GM19397 (cell line): ENCODE results near the gene SFRP2.

Source experiments
- ATAC-seq: cut with Tn5 transposase; IDR thresholded peaks from one replicate; pipeline ENCODE4 v1.9.1; 2021; ENCODE audit warnings: mild to moderate bottlenecking, moderate library complexity; ENCODE audit not compliant: unreplicated experiment

Gene SFRP2

GRCh38 chr4:153788413-153789276 is at the start of gene SFRP2:
Gene SFRP2 (minus strand): TSS chr4:153789083. CDS start chr4:153788835, 248 bp downstream.
- no peak for ATAC-seq

GRCh38 chr4:153838564-153838963 is 49.7 kb upstream of the SFRP2 start:
- ATAC-seq, result no peak

GRCh38 chr4:153834901-153835300 is 46.0 kb upstream of the SFRP2 start:
- ATAC-seq, result no peak

GRCh38 chr4:153832720-153833287 is 43.9 kb upstream of the SFRP2 start:
- no peak for ATAC-seq

- no peak for ATAC-seq
Measured at GRCh38 chr4:153832054-153832453, 43.2 kb upstream of the SFRP2 start.

- no peak for ATAC-seq
Measured at GRCh38 chr4:153831245-153831644, 42.4 kb upstream of the SFRP2 start.

- ATAC-seq, result no peak
Measured at GRCh38 chr4:153825691-153826090, 36.8 kb upstream of the SFRP2 start.

GRCh38 chr4:153825126-153825525 is 36.2 kb upstream of the SFRP2 start:
- no peak for ATAC-seq

GRCh38 chr4:153824501-153824900 is 35.6 kb upstream of the SFRP2 start:
- no peak for ATAC-seq

- no peak for ATAC-seq
Measured at GRCh38 chr4:153823483-153823882, 34.6 kb upstream of the SFRP2 start.

GRCh38 chr4:153822316-153822715 is 33.4 kb upstream of the SFRP2 start:
- no peak for ATAC-seq

GRCh38 chr4:153817466-153817865 is 28.6 kb upstream of the SFRP2 start:
- ATAC-seq, result no peak

GRCh38 chr4:153816542-153816941 is 27.7 kb upstream of the SFRP2 start:
- no peak for ATAC-seq

- no peak for ATAC-seq
Measured at GRCh38 chr4:153814789-153815188, 25.9 kb upstream of the SFRP2 start.

GRCh38 chr4:153809916-153810810 is 21.3 kb upstream of the SFRP2 start:
- ATAC-seq, result no peak

- no peak for ATAC-seq
Measured at GRCh38 chr4:153809307-153809706, 20.4 kb upstream of the SFRP2 start.

GRCh38 chr4:153808175-153808574 is 19.3 kb upstream of the SFRP2 start:
- ATAC-seq, result no peak

- no peak for ATAC-seq
Measured at GRCh38 chr4:153806073-153806472, 17.2 kb upstream of the SFRP2 start.

GRCh38 chr4:153804722-153805121 is 15.8 kb upstream of the SFRP2 start:
- ATAC-seq, result no peak

- ATAC-seq, result no peak
Measured at GRCh38 chr4:153799694-153800074, 10.8 kb upstream of the SFRP2 start.

GRCh38 chr4:153798901-153799693 is 10.2 kb upstream of the SFRP2 start:
- no peak for ATAC-seq
